ENCODE measurements around the gene TRIM74.
"Not testable (repeated sequence)": the region's sequence is repeated elsewhere in the genome, so short reads cannot be mapped to it uniquely, and the experiment has no call there.

Gene TRIM74

DNA sequence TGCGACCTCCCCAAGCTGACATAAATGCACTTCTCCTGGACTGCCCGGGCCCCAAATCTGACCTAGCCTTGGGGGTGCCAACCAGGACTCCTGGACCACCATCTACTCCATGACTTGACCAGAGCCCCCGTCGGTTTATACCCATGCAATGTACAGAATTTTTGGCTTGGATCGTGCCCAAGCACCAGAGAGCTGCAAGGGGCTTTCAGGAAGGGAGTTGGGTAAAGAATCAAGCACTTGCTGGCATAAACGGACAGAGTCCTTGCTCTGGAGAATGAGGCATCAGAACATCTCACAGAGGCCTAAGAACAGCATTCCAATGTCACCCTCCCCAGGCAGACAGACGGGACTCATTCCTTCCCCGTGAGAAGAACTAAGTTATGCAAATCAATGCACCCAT, 6.2 kb downstream of the TRIM74 start:
- DNase-seq (ENCODE audit: low spot score); in situ Hi-C loops (cut with MboI; ENCODE audit: low pct_unique_long_range_greater_than_20kb, low sequenced_read_pairs, unreplicated experiment): not testable (repeated sequence)

DNA sequence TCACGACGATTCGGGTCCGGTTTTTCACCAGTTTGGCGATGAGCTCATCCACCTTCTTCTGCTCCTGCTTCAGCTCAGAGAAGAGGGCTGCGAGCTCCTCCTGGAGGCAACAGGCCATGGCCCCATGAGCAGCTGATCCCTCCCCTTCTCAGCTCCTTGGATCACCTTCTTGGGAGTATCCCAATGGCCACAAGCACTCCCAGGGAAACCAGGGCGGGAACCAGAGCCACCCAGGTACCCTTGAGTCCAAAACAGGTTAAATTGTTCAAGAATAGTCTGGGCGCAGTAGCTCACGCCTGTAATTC, 8.0 kb downstream of the TRIM74 start:
- DNase-seq (ENCODE audit: low spot score); in situ Hi-C loops (cut with MboI; ENCODE audit: low pct_unique_long_range_greater_than_20kb, low sequenced_read_pairs, unreplicated experiment): not testable (repeated sequence)

DNA sequence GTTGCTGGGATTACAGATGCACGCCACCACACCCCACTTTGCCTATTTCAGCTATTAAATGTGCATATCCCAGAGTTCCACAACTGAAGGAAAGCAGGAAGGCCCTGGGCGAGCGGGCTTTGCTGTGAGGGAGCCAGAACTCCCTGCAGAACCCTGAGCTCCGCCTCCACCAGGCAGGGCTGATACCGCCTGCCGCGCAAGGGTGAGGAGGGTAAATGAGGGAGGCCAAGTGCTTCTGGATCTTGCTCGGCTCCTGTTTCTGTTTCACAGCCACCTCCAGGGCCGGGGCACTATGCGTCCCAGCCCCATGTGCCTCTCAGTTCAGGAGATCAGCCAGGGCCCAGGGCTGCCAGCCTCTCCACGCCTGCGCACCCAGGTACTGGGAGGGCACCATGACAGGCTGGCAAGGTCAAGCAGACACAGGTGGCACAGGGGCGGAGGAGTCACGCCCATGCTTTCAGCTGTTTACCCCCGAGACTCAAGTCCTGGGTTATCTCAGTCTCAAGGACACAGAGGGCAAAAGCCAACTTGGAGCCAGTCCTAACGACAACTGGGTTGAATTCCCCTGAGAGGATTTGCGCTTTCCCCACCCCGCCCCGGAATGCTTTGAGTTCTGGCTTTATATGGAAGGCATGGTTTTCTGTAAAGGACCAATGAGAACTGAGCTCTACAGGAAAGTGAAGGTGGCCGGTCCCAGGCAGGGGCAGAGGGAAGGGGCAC, 8.5 kb downstream of the TRIM74 start:
- in situ Hi-C loops (cut with MboI; ENCODE audit: low pct_unique_long_range_greater_than_20kb, low sequenced_read_pairs, unreplicated experiment), result not testable (repeated sequence)

DNA sequence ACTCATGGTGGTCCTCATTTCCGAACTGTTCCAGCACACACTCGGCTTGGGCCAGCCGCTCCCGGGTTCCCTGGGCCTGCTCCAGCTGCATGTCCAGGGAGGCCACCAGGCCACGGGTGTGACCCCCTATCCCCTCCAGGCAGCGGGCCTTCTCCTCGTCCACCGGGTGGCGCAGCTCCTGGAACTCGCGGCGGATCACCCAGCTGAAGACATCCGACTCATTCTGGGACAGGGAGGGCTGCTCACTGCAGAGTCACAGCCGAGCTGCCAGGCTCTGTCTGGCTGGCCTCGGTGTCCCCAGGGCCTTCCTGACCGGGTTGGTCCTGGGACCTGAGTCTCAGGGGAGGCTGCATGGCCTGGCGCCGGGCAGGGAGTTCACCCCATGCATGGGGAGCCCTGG, 9.2 kb downstream of the TRIM74 start:
- DNase-seq (ENCODE audit: low spot score); in situ Hi-C loops (cut with MboI; ENCODE audit: low pct_unique_long_range_greater_than_20kb, low sequenced_read_pairs, unreplicated experiment): not testable (repeated sequence)

More for the DNA sequence above, 8.5 kb downstream of the TRIM74 start:
- DNase-seq (ENCODE audit: low spot score), result not testable (repeated sequence)

DNA sequence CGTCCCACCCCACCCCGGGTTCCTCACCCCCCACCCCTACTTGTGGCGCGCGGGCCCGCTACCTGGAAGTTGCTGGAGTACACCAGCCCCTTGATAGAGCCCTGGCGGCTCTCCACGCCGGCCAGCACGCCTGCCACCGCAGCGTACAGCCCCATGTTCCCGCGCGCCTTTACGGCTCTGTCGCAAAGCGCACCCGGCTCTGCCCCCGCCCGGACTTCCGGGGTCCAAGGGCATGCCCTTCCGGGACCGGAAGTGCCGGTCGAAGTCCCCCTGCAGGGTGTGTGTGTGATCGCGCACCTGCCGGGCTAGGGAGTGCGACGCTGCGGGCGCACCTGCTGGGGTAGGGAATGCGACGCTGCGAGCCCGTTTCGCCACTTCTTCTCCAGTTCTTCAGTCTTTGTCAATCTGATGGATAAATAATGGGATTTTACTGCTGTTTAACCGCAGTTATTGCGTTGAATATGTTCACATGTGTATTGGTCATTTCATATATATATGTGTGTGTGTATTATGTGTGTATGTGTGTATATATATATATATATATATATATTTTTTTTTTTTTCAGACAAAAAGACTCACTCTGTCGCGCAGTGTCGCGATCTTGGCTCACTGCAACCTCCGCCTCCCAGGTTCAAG, 14.6 kb downstream of the TRIM74 start:
- DNase-seq (ENCODE audit: low spot score); in situ Hi-C loops (cut with MboI; ENCODE audit: low pct_unique_long_range_greater_than_20kb, low sequenced_read_pairs, unreplicated experiment): not testable (repeated sequence)

DNA sequence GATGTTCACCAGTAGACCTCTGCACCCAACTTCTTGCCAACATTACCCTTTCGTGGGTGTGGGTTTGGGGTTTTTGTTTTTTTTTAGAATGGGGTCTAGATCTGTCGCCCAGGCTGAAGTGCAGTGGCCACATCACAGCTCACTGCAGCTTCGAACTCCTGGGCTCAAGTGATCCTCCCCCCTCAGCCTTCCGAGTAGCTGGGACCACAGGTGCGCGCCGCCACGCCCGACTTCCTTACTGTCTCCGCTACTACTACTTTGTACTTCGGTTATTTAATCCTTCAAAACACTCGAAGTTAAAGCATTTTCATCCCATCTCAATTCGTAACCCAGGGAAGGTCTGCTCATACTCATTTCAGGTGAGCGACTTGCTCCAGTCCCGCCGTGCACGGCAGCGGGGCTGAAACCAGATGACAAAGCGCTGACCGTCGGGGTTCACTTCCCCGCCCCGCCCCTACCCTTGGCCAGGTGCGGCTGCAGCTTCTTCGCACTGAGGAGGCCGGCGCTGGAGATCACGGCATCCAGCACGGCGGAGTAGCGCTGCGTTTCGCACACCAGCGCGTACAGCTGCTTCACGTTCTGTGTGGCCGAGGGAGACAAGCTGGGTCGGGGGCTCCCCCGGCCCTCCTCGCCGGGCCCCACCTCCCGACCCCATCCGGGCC, 15.2 kb downstream of the TRIM74 start:
- in situ Hi-C loops (cut with MboI; ENCODE audit: low pct_unique_long_range_greater_than_20kb, low sequenced_read_pairs, unreplicated experiment); DNase-seq (ENCODE audit: low spot score): not testable (repeated sequence)

DNA sequence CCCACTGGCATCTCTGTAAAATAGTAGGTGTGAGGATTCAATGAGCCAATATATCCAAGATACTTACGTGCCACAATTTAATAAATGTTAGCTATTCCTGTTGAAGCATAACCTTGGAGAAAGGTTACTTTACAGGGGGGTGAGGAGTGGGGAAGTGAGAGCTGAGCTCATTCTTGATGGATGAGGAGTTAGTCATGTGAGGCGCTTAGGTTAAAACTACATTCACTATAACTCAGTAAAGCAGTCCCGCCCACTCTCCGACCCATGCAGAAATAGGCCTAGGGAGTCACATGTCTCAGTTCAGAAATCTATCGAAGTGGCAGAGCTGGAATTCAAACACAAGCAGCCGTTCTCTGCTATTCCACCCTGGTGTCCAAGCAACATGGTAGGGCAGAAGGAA, 18.8 kb downstream of the TRIM74 start:
- DNase-seq (ENCODE audit: low spot score); in situ Hi-C loops (cut with MboI; ENCODE audit: low pct_unique_long_range_greater_than_20kb, low sequenced_read_pairs, unreplicated experiment): not testable (repeated sequence)

DNA sequence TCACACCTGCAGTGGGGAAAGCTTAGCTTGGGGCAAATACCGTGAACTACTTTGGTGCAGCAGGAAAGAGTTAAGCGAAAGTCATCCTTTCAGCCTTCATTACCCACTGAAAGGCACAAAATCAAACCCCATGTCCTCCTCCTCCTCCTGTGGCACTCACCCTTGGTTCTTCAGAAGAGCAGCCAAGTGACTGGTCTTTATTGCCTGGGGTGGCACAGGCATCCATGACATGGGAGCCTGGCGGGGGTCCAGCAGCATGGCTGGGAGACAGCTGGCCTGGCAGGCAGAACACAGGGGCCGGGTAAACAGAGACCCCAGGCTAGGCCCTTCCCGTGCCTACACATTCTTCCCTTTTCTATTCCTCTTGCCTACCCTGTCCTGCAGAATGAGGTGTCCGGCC, 19.6 kb downstream of the TRIM74 start:
- DNase-seq (ENCODE audit: low spot score); in situ Hi-C loops (cut with MboI; ENCODE audit: low pct_unique_long_range_greater_than_20kb, low sequenced_read_pairs, unreplicated experiment): not testable (repeated sequence)

DNA sequence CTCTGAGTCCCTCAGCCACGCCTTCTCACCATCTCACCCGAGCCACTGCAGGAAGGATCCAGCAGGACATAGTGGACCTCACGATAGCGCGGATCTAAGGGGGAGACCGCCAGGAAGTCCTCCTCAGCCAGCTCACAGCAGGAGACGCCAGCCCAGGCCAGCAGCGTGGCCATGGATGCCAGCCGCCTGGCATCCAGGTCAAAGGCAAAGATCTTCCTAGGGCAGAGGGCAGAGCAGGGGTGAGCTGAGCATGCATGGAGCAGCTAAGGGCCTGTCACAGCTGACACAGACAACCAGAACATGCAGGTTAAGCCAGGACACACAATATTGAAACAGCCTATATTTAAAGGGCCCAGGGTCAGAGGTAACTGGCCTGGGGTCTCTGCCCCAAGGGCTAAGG, 20.0 kb downstream of the TRIM74 start:
- DNase-seq (ENCODE audit: low spot score); in situ Hi-C loops (cut with MboI; ENCODE audit: low pct_unique_long_range_greater_than_20kb, low sequenced_read_pairs, unreplicated experiment): not testable (repeated sequence)

DNA sequence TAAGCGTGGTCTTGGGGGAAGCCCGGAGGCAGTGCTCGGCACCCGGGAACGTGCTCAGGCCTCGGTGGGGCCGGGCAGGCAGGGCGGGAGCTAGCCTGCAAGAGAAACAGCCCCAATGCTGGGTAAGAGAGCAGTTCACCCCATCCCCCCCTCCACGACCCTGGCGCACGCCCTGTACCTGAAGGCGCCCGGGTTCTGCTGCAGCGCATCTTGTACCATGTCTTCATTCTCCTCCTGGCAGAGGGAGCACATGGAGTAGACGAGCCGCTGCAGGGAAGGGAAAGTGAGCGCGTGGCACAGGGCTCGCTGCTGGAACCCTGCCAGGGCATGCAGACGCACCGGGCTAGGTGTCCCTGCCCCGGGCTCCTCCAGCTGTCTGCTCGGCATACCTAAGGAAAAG, 20.6 kb downstream of the TRIM74 start:
- in situ Hi-C loops (cut with MboI; ENCODE audit: low pct_unique_long_range_greater_than_20kb, low sequenced_read_pairs, unreplicated experiment); DNase-seq (ENCODE audit: low spot score): not testable (repeated sequence)

DNA sequence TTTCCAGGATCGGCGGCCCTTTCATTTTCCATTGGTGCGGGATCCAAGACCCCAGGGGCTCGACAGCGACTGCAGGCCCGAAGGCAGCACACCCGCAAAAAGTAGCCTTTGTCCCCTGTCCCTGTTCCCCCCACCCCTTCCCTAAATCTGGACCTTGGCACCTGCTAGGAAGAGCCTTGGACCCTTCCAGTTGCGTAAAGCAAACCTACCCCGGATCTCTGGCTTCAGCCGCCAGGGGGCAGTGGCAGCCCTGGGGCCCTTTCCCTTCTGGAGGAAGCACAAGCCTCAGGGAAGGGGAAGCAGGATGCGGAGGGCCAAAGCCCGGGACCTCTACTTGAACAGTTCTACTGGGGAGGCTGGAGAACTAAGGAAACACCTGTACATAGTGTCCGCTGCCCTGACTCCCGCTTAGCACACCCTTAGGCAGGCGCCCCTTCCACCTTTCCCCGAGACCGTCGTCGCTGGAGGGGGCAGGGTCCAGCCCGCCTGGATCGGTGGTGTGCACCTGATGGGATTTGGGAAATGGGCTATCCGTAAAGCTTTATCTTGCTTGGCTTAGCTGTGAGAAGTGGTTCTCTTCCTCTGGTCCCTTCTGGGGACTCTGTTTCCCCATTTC, 23.0 kb downstream of the TRIM74 start:
- in situ Hi-C loops (cut with MboI; ENCODE audit: low pct_unique_long_range_greater_than_20kb, low sequenced_read_pairs, unreplicated experiment); DNase-seq (ENCODE audit: low spot score): not testable (repeated sequence)

DNA sequence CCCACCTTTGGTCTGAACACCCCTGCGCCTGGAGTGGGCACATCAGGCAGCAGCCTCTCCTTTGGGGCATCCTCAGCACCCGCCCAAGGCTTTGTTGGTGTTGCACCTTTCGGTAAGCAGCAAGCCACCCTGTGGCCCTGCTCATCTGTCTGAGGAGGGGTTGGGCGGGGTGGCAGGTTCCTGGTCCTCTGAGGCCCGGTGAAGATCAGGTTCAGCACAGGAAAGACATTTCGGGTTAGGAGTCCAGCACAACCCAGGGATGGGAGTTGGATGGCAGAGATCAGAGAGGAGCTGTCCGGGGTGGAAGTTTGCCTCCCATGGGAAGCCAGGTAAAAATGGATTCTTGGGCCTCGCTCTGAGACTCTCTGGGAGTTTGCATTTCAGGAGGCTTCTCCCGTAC, 23.7 kb downstream of the TRIM74 start:
- in situ Hi-C loops (cut with MboI; ENCODE audit: low pct_unique_long_range_greater_than_20kb, low sequenced_read_pairs, unreplicated experiment); DNase-seq (ENCODE audit: low spot score): not testable (repeated sequence)

DNA sequence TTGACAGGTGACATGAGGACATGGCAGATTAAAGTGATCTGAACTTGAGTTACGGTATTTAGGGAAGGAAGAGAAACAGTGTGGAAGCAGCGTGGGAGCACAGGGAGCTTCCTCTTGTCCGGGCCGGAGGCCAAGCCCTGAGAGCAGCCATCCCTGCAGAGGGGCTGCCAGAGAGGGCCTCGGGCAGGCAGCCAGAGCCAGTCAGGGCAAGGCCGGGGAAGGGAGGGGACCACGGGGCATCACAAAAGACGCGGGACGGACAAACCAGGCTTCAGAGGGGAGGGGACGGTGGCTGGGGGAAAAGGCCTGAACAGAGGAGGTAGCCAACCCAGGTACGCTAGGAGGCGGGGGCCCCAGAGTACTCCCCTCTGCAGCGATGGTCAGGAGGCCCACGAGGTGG, 24.3 kb downstream of the TRIM74 start:
- in situ Hi-C loops (cut with MboI; ENCODE audit: low pct_unique_long_range_greater_than_20kb, low sequenced_read_pairs, unreplicated experiment); DNase-seq (ENCODE audit: low spot score): not testable (repeated sequence)

DNA sequence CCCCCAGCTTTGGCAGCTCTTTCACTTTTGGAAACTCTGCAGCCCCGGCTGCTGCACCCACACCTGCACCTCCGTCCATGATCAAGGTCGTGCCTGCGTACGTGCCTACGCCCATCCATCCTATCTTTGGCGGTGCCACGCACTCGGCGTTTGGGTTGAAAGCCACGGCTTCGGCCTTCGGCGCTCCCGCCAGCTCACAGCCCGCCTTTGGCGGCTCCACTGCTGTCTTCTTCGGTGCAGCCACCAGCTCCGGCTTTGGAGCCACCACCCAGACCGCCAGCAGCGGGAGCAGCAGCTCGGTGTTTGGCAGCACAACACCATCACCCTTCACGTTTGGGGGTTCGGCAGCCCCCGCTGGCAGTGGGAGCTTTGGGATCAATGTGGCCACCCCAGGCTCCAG, 26.3 kb downstream of the TRIM74 start:
- DNase-seq (ENCODE audit: low spot score); in situ Hi-C loops (cut with MboI; ENCODE audit: low pct_unique_long_range_greater_than_20kb, low sequenced_read_pairs, unreplicated experiment): not testable (repeated sequence)

DNA sequence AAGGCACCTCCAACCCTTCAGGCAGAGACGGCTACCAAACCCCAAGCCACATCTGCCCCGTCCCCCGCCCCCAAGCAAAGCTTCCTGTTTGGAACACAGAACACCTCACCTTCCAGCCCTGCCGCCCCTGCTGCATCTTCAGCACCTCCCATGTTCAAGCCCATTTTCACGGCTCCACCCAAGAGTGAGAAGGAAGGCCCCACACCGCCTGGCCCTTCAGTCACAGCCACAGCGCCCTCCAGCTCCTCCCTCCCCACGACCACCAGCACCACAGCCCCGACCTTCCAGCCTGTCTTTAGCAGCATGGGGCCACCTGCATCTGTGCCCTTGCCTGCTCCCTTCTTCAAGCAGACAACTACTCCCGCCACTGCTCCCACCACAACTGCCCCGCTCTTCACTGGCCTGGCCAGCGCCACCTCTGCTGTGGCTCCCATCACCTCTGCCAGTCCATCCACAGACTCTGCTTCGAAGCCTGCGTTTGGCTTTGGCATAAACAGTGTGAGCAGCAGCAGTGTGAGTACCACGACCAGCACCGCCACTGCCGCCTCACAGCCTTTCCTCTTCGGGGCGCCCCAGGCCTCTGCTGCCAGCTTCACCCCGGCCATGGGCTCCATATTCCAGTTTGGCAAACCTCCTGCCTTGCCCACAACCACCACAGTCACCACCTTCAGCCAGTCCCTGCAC, 27.1 kb downstream of the TRIM74 start:
- in situ Hi-C loops (cut with MboI; ENCODE audit: low pct_unique_long_range_greater_than_20kb, low sequenced_read_pairs, unreplicated experiment); DNase-seq (ENCODE audit: low spot score): not testable (repeated sequence)

DNA sequence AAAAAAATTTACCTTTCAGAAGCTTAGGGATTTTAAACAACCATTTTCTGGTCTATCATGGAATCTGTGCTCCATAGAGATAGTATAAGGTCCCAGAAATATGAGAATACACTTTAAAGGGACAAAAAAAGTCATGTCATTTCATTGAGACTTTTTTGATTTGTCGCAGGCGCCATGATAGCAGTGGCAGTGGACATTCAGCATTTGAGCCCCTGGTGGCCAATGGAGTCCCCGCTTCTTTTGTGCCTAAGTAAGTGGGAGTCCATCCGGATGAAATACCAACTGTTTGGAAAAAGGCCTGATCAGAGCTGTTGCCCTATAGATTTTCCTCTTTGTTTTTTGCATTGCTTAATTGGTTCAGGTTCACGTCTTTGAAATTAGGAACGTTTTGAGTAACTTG, 41.0 kb downstream of the TRIM74 start:
- in situ Hi-C loops (cut with MboI; ENCODE audit: low pct_unique_long_range_greater_than_20kb, low sequenced_read_pairs, unreplicated experiment); DNase-seq (ENCODE audit: low spot score): not testable (repeated sequence)

DNA sequence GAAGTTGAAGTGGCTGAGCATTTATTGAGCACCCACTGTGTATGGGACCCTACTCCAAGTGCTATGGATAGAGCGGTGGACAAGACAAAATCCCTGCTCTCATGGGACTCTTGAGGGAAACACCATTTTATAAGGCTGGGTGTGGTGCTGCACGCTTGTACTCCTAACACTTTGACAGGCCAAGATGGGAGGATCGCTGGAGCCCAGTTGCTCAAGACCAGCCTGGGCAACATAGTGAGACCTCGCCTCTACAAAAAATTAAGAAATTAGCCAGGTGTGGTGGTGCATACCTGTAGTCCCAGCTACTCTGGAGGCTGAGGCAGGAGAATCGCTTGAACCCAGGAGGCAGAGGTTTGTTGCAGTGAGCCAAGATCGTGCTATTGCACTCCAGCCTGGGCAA, 41.5 kb downstream of the TRIM74 start:
- in situ Hi-C loops (cut with MboI; ENCODE audit: low pct_unique_long_range_greater_than_20kb, low sequenced_read_pairs, unreplicated experiment); DNase-seq (ENCODE audit: low spot score): not testable (repeated sequence)

All from GM13977 (cell line).